Measurements from ENCODE around the gene DYNC2I2.
"Not testable (repeated sequence)": the region's sequence is repeated elsewhere in the genome, so short reads cannot be mapped to it uniquely, and the experiment has no call there.

Gene DYNC2I2

GRCh38 chr9:128685636-128686489 is 29.2 kb upstream of the DYNC2I2 start:
- DNase-seq = no peak

DNA sequence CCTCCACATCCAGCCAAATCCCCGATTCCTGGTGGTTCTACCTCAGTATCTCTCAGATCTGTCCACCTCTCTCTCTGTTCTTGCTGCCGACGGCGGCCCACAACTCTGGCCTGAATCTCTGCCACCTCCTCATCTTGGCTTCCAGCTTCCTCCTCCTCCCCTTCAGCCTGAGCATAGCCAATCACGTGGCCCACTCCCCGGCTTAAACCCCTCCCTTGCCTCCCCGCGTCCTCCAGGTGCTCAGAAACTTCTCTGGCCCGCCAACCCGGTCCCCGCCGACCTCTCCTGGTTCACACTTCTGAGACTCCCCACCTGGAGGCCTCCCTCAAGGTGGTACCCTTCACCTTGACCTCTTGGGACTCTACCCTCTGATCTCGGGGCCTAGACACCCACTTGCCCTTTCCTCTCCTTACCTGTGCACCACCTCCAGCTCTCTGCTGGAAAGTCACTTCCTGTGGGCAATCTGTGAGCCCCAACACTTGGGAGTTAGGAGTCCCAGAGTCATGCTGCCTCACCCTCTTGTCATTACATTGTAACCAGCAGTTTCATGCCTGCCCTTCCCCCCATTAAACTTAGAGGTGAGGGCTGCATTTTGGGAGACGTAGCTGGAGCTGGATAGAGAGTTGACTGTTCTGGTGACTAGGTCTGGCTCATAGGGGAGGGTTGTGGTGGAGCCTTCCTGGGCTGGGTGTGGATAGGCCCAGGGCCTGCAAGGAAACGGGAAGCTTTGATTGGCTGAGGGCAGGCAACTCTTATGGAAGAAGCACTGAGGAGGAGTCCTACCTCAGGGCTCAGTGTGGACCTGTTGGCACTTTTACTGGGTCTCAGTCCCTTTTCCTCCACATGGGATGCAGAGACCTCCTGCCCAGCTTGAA is 27.9 kb upstream of the DYNC2I2 start:
- DNase-seq = peak; percentile 87

GRCh38 chr9:128684065-128684324 is 27.3 kb upstream of the DYNC2I2 start:
- DNase-seq = peak; percentile 58

DNA sequence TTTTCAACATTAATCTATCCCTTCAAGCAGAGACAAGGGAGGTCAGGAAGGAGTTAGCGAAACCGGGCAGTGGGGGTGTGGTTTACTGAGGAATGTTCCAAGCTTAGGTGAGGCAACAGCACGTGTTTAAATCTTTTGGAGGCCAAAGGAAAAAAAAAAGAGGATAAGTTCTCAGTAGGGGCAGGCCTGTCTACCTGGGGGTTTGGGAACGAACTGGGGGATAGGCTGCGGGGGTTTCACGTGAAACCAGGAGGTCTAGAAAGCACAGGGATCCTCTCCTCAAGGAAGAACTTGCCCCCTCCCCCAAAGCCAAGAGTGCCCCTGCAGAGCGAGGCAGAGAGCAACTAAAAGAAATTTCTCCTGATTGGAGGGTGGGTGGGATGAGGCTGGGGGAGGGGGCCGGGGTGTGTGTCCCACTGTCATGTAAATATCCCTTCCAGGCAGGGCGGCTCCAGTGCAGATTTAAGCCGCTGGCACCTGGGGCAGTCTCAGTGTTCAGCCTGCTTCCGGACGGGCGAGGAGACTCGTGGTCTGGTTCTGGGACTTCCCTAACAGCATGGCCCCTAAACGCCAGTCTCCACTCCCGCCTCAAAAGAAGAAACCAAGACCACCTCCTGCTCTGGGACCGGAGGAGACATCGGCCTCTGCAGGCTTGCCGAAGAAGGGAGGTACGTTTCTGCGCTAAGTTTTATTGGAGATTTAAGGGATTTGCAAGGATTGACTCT is 26.9 kb upstream of the DYNC2I2 start:
- peak; percentile 85 for DNase-seq

DNA sequence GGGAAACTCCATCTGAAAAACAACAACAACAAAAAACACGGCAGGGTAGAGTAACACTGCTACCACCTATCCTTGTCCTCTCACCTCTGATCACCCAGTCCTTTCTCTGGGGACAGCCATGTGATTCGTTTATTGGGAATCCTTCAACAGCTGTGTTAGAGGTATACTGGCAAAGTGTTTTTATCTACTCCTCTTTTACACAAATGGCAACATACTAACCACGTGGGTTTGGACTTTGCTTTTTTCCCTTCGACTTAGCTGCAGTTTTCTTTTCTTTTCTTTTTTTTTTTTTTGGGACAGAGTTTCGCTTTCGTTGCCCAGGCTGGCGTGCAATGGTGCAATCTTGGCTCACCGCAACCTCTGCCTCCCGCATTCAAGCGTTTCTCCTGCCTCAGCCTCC is 21.1 kb upstream of the DYNC2I2 start:
- DNase-seq = no peak

- DNase-seq = no peak
Observed at GRCh38 chr9:128675382-128675781, 18.7 kb upstream of the DYNC2I2 start.

DNA sequence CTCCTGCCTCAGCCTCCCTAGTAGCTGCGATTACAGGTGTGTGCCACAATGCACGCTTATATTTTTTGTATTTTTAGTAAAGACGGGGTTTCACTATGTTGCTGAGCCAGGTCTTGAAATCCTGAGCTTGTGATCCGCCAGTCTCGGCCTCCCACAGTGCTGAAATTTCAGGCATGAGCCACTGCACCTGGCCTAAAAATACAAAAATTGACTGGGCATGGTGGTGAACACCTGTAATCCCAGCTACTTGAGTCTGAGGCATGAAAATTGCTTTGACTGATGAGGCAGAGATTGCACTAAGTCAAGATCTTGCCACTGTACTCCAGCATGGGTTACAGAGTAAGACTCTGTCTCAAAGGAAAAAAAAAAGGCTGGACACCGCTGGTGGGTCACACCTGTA is 13.1 kb upstream of the DYNC2I2 start:
- DNase-seq = no peak

GRCh38 chr9:128666481-128666941 is 9.9 kb upstream of the DYNC2I2 start:
- DNase-seq = not testable (repeated sequence)

- DNase-seq = no peak
Observed at GRCh38 chr9:128657796-128658195, 1.1 kb upstream of the DYNC2I2 start.

GRCh38 chr9:128657344-128657704 is 677 bp upstream of the DYNC2I2 start:
- DNase-seq = no peak

DNA sequence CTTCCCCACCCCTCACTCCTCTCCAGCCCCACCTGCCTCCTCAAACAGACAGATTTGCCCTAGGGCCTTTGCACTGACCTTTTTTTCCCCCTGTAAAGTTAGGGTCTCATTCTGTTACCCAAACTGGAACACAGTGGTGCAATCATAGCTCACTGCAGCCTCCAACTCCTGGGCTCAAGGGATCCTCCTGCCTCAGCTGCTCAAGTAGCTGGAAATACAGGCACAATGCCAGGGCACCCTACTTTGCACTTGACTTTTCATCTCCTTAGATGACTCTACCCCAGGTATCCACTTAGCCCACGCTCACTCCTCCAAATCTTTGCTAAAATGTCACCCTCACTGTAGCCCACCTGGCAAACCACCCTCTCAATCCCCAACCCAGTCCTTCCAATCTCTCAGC is 2.2 kb downstream of the DYNC2I2 start:
- DNase-seq = no peak

DNA sequence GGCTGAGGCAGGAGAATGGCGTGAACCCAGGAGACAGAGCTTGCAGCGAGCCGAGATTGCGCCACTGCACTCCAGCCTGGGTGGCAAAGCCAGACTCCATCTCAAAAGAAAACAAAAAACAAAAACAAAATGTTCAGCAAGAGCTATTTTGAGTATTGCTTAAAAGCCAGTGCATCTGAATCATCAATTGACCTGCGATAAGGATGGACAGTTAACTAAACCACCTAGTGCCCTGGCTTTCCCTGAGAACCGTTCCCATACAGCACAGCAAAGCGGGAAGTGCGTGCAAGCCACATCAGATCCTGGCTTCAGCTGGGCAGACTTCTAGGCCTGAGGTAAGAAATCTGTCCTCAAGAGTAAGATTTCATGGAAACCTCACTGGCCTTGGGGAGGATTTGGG is 2.7 kb downstream of the DYNC2I2 start:
- no peak for DNase-seq

DNA sequence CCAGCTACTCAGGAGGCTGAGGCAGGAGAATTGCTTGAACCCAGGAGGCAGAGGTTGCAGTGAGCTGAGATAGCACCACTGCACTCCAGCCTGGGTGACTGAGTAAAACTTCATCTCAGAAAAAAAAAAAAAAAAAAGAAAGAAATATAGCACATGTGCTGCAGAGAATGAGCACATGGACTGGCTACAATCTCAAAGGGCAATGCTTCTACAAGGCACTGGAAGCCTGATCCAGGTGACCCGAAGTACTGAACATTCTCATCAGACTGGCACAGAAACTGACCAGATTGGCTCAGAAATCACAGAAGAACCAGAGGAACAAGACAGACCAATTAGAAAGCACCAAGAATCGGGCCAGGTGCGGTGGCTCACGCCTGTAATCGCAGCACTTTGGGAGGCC is 4.8 kb downstream of the DYNC2I2 start:
- no peak for DNase-seq

GRCh38 chr9:128648206-128648605 is 8.4 kb downstream of the DYNC2I2 start:
- DNase-seq = peak; percentile 58

DNA sequence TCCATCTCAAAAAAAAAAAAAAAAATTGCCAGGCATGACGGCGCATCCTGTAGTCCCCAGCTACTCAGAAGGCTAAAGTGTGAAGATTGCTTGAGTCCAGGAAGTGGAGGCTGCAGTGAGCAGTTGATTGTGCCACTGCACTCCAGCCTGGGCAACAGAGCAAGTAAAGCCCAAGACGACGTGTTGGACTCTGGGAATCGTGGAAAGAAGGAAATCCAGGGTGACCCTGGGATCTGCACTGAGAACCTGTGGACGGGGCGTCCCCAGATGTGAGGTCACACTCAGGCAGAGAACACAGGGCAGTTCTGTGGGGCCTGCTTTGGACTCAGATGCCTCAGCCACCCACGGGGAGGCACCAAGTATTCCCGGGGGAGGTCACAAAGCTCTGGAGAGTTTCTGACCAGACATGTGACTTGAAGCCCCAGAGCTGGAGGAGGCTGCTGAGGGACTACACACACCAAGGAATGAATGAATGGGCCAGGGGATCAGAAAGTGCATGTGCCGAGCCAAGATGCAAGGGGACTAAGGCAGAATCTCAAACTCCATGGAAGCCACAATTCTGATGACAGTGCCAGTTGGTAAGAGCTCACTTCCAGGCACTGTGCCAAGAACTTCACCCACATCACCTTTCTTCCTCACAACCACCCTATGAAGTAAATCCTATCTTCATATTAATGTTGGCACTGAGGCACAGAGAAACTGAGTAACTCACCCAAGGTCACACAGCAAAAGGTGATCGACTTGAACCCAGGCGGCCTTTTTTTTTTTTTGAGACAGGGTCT is 12.9 kb downstream of the DYNC2I2 start:
- DNase-seq = peak; percentile 38

DNA sequence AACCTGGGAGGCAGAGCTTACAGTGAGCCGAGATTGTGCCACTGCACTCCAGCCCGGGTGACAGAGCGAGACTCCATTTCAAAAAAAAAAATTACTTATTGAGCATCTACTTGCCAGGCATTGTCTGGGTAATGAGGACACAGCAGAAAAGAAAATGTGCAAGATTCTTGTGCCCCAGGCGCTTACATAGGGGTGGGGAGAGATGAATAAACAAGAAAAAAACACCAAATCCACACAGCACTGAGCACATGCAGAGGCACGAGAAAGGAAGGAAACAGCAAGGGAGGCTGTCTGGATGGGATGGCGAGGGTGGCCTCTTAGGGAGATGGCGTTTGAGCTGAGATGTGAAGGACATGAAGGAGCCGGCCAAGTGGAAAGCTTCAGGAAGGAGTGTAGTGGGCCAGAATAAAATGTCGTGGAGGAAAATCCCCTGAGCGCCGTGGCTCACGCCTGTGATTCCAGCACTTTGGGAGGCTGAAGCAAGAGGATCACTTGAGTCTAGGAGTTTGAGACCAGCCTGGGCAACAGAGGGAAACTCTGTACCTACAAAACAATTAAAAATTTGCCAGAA is 13.9 kb downstream of the DYNC2I2 start:
- no peak for DNase-seq

DNA sequence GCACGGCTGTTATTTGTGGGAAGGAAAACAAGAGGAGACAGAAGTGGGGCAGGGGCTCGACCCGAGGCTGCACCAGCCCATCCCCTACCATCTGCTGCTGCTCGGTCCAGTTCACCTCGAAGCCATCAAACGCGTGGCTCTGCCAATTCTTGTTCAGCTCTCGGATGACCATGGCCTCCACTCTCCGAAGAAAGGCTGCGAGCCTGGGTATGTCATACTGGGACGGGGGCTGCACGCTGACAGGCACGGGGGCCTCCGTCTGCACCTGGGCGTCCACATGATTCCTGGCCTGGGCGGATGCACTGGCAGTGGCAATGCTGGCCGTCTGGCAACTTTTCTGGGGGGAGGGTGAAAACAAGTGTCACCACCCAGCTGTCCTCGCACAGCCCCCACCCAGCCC is 16.0 kb downstream of the DYNC2I2 start:
- no peak for DNase-seq

GRCh38 chr9:128638580-128638979 is 18.1 kb downstream of the DYNC2I2 start:
- no peak for DNase-seq

GRCh38 chr9:128637656-128638055 is 19.0 kb downstream of the DYNC2I2 start:
- no peak for DNase-seq

DNA sequence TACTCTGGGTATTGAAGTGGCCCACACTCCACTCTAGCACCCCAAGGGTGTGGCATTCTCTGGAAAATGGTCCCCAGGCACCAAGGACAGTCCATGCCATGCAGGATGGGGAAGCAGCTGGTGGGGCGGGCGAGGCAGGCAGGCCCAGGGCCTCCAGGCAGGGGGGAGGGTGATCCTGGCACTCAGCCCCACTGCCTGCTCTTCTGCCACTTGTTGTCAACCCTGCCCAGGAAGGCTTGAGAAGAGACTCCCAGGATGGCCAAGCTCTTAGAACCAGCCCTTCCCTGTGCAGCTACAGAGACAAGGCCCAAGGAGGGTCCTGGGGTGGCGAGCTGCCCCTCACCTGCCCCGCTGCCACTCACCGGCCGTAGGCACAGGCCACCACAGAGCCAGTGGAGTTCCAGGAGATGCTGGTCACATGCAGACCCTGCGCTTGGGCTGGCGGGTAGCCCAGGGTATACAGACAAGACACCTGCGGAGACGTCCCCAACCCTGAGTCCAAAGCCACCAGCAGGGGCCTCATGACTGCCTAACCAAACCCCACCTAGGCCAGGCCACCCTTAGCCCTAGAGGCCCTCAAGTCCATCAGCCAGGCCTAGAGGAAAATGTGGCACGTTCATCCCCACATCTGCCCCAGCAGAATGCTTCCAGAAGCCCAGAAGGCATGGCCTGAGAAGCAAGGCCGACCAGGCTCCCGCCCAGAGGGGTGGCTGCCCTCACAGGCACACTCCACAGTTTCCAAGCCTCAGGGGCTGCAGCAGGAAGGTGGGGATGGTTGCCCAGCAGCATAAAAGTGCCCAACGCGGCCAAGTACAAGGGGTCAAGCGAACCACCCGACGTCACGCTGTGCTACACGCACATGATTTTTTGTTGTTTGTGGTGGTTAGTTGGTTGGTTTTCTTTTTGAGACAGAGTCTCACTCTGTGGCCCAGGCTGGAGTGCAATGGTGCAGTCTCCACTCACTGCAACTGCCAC is 19.8 kb downstream of the DYNC2I2 start:
- DNase-seq = no peak

GRCh38 chr9:128636024-128636390 is 20.6 kb downstream of the DYNC2I2 start:
- DNase-seq = peak; percentile 27
